Activated gamma-delta T cell treated with anti-CD3 and anti-CD28 coated beads, Interleukin-2, amount 50 U/mL, for 16 hours (primary cell): Measurements from ENCODE around the gene CEP41.

Experiments
- DNase-seq: peaks from one replicate; pipeline ENCODE4 v3.0.0-alpha.2; 2020; ENCODE audit warnings: low read depth

CEP41 gene

GRCh38 chr7:130440527-130441365 is at the start of gene CEP41:
CEP41 (minus strand) TSS chr7:130441016; CDS start chr7:130440966, 50 bp downstream.
- DNase-seq, result peak; percentile 87

- no peak for DNase-seq
Measured at GRCh38 chr7:130490311-130490791, 49.5 kb upstream of the CEP41 start.

- DNase-seq, result no peak
Measured at GRCh38 chr7:130489140-130489983, 48.5 kb upstream of the CEP41 start.

- DNase-seq, result no peak
Measured at GRCh38 chr7:130488392-130489139, 47.8 kb upstream of the CEP41 start.

- DNase-seq, result no peak
Measured at GRCh38 chr7:130486954-130487436, 46.2 kb upstream of the CEP41 start.

- DNase-seq, result peak; percentile 16
Measured at GRCh38 chr7:130486114-130486953, 45.5 kb upstream of the CEP41 start.

- no peak for DNase-seq
Measured at GRCh38 chr7:130485734-130486113, 44.9 kb upstream of the CEP41 start.

GRCh38 chr7:130483031-130483430 is 42.2 kb upstream of the CEP41 start:
- no peak for DNase-seq

- no peak for DNase-seq
Measured at GRCh38 chr7:130481898-130482297, 41.1 kb upstream of the CEP41 start.

- no peak for DNase-seq
Measured at GRCh38 chr7:130479716-130480400, 39.0 kb upstream of the CEP41 start.

GRCh38 chr7:130478991-130479390 is 38.2 kb upstream of the CEP41 start:
- DNase-seq, result no peak

- no peak for DNase-seq
Measured at GRCh38 chr7:130476297-130477150, 35.7 kb upstream of the CEP41 start.

GRCh38 chr7:130475776-130476175 is 35.0 kb upstream of the CEP41 start:
- DNase-seq, result no peak

GRCh38 chr7:130473876-130474275 is 33.1 kb upstream of the CEP41 start:
- no peak for DNase-seq

GRCh38 chr7:130473289-130473688 is 32.5 kb upstream of the CEP41 start:
- no peak for DNase-seq

- DNase-seq, result no peak
Measured at GRCh38 chr7:130471974-130472373, 31.2 kb upstream of the CEP41 start.

- no peak for DNase-seq
Measured at GRCh38 chr7:130468612-130469011, 27.8 kb upstream of the CEP41 start.

- DNase-seq, result no peak
Measured at GRCh38 chr7:130463553-130464434, 23.0 kb upstream of the CEP41 start.

GRCh38 chr7:130461272-130461671 is 20.5 kb upstream of the CEP41 start:
- no peak for DNase-seq
